Measurements from ENCODE around the gene DMTF1.
A peak's percentile ranks its signal among the peaks of the same experiment; 100 is the strongest.
"Not testable (repeated sequence)": the region's sequence is repeated elsewhere in the genome, so short reads cannot be mapped to it uniquely, and the experiment has no call there.

Gene DMTF1

GRCh38 chr7:87202208-87202607 lies 50.0 kb downstream of the DMTF1 start:
- Histone ChIP-seq H4K20me1 (ENCODE audit: low read depth, low read length) (peaks cover 51% of the 10 kb centered on the region; the same call in 1 of the 2 replicates), H3K27ac (ENCODE audit: low read depth, low read length) (peak overlapping the region; percentile 29; the same call in 1 of the 2 replicates), H3K4me2 (ENCODE audit: low read depth, low read length, poor library complexity, severe bottlenecking) (no peak overlapping the region), H3K36me3 (ENCODE audit: low read length) (peaks cover 73% of the 10 kb centered on the region), H2AFZ (ENCODE audit: low read depth, low read length, severe bottlenecking) (no peak overlapping the region), H3K27me3 (ENCODE audit: low read length) (no peaks in the 10 kb centered on the region), H3K9me2 (replicated peaks; ENCODE audit: insufficient read depth, low read length) (no peaks in the 10 kb centered on the region), H3K4me3 (ENCODE audit: insufficient read depth, low read length, poor library complexity, severe bottlenecking) (no peak overlapping the region), H3K9ac (ENCODE audit: low read length) (no peak overlapping the region), H3K9me3 (ENCODE audit: insufficient read depth, low read length) (peaks cover 27% of the 10 kb centered on the region; the same call in 1 of the 2 replicates), H3K79me2 (ENCODE audit: insufficient read depth, low read length) (peaks cover 100% of the 10 kb centered on the region), H3F3A (ENCODE audit: insufficient read depth) (peaks cover 65% of the 10 kb centered on the region)
- TF ChIP-seq CTCF (IDR thresholded peaks at IDR 0.05; ENCODE audit: insufficient read depth, low read length, poor library complexity, severe bottlenecking) (no peak), EZH2phosphoT487 (conservative IDR thresholded peaks at IDR 0.05; ENCODE audit: low read length) (no peak)

GRCh38 chr7:87202705-87203104 lies 50.5 kb downstream of the DMTF1 start:
- Histone ChIP-seq H3K9me3 (ENCODE audit: insufficient read depth, low read length) (peaks cover 27% of the 10 kb centered on the region; the same call in 1 of the 2 replicates), H3K79me2 (ENCODE audit: insufficient read depth, low read length) (peaks cover 100% of the 10 kb centered on the region), H3K9me2 (replicated peaks; ENCODE audit: insufficient read depth, low read length) (no peaks in the 10 kb centered on the region), H3K4me2 (ENCODE audit: low read depth, low read length, poor library complexity, severe bottlenecking) (no peak overlapping the region), H3K4me3 (ENCODE audit: insufficient read depth, low read length, poor library complexity, severe bottlenecking) (no peak overlapping the region), H3F3A (ENCODE audit: insufficient read depth) (peaks cover 60% of the 10 kb centered on the region), H3K9ac (ENCODE audit: low read length) (no peak overlapping the region), H3K27ac (ENCODE audit: low read depth, low read length) (peak overlapping the region; percentile 29; the same call in 1 of the 2 replicates), H3K27me3 (ENCODE audit: low read length) (no peaks in the 10 kb centered on the region), H4K20me1 (ENCODE audit: low read depth, low read length) (peaks cover 50% of the 10 kb centered on the region; the same call in 1 of the 2 replicates), H3K36me3 (ENCODE audit: low read length) (peaks cover 71% of the 10 kb centered on the region), H2AFZ (ENCODE audit: low read depth, low read length, severe bottlenecking) (no peak overlapping the region)
- no peak for TF ChIP-seq EZH2phosphoT487 (conservative IDR thresholded peaks at IDR 0.05; ENCODE audit: low read length)

- peaks cover 48% of the 10 kb centered on the region for H3F3A ChIP-seq (ENCODE audit: insufficient read depth)
- H3K36me3 ChIP-seq (ENCODE audit: low read length): peaks cover 69% of the 10 kb centered on the region
Measured at GRCh38 chr7:87203929-87204328, 51.7 kb downstream of the DMTF1 start.

GRCh38 chr7:87204933-87205332 lies 52.7 kb downstream of the DMTF1 start:
- peaks cover 27% of the 10 kb centered on the region; the same call in 1 of the 2 replicates for H3K9me3 ChIP-seq (ENCODE audit: insufficient read depth, low read length)
- TF ChIP-seq EZH2phosphoT487 (conservative IDR thresholded peaks at IDR 0.05; ENCODE audit: low read length) (no peak), CTCF (IDR thresholded peaks at IDR 0.05; ENCODE audit: insufficient read depth, low read length, poor library complexity, severe bottlenecking) (no peak)
- H3K9ac ChIP-seq (ENCODE audit: low read length): no peak overlapping the region
- no peaks in the 10 kb centered on the region for H3K27me3 ChIP-seq (ENCODE audit: low read length)
- H3F3A ChIP-seq (ENCODE audit: insufficient read depth): peaks cover 40% of the 10 kb centered on the region
- H4K20me1 ChIP-seq (ENCODE audit: low read depth, low read length): peaks cover 28% of the 10 kb centered on the region; the same call in 1 of the 2 replicates
- no peak overlapping the region for H3K4me3 ChIP-seq (ENCODE audit: insufficient read depth, low read length, poor library complexity, severe bottlenecking)
- no peak overlapping the region for H3K4me2 ChIP-seq (ENCODE audit: low read depth, low read length, poor library complexity, severe bottlenecking)
- peaks cover 71% of the 10 kb centered on the region for H3K36me3 ChIP-seq (ENCODE audit: low read length)
- no peak overlapping the region for H2AFZ ChIP-seq (ENCODE audit: low read depth, low read length, severe bottlenecking)
- no peak overlapping the region for H3K27ac ChIP-seq (ENCODE audit: low read depth, low read length)
- H3K9me2 ChIP-seq (replicated peaks; ENCODE audit: insufficient read depth, low read length): no peaks in the 10 kb centered on the region
- peaks cover 100% of the 10 kb centered on the region for H3K79me2 ChIP-seq (ENCODE audit: insufficient read depth, low read length)

More at GRCh38 chr7:87203929-87204328, 51.7 kb downstream of the DMTF1 start:
- H3K27ac ChIP-seq (ENCODE audit: low read depth, low read length); H3K27me3 ChIP-seq (ENCODE audit: low read length); H3K9ac ChIP-seq (ENCODE audit: low read length); H3K4me3 ChIP-seq (ENCODE audit: insufficient read depth, low read length, poor library complexity, severe bottlenecking); H3K9me2 ChIP-seq (replicated peaks; ENCODE audit: insufficient read depth, low read length); H3K4me2 ChIP-seq (ENCODE audit: low read depth, low read length, poor library complexity, severe bottlenecking); H2AFZ ChIP-seq (ENCODE audit: low read depth, low read length, severe bottlenecking): not testable (repeated sequence)
- H3K9me3 ChIP-seq (ENCODE audit: insufficient read depth, low read length): peaks cover 27% of the 10 kb centered on the region; the same call in 1 of the 2 replicates
- H4K20me1 ChIP-seq (ENCODE audit: low read depth, low read length): peaks cover 38% of the 10 kb centered on the region; the same call in 1 of the 2 replicates
- H3K79me2 ChIP-seq (ENCODE audit: insufficient read depth, low read length): peaks cover 100% of the 10 kb centered on the region

- not testable (repeated sequence) for H3K27me3 ChIP-seq (ENCODE audit: low read length); H3K9ac ChIP-seq (ENCODE audit: low read length); H3K9me2 ChIP-seq (replicated peaks; ENCODE audit: insufficient read depth, low read length); H3K4me2 ChIP-seq (ENCODE audit: low read depth, low read length, poor library complexity, severe bottlenecking); H2AFZ ChIP-seq (ENCODE audit: low read depth, low read length, severe bottlenecking); H3K4me3 ChIP-seq (ENCODE audit: insufficient read depth, low read length, poor library complexity, severe bottlenecking); H3K27ac ChIP-seq (ENCODE audit: low read depth, low read length)
- peaks cover 32% of the 10 kb centered on the region for H3F3A ChIP-seq (ENCODE audit: insufficient read depth)
- H4K20me1 ChIP-seq (ENCODE audit: low read depth, low read length): peaks cover 24% of the 10 kb centered on the region; the same call in 1 of the 2 replicates
- H3K79me2 ChIP-seq (ENCODE audit: insufficient read depth, low read length): peaks cover 100% of the 10 kb centered on the region
- peaks cover 69% of the 10 kb centered on the region for H3K36me3 ChIP-seq (ENCODE audit: low read length)
- H3K9me3 ChIP-seq (ENCODE audit: insufficient read depth, low read length): peaks cover 27% of the 10 kb centered on the region; the same call in 1 of the 2 replicates
Measured at GRCh38 chr7:87205701-87206100, 53.4 kb downstream of the DMTF1 start.

Measured in SU-DHL-6 (cell line).